HEK293 (cell line): Measurements from ENCODE around the gene CCNYL1.

Source experiments
- CTCF ChIA-PET: fragments of 350-600 bp; formaldehyde crosslinking; extraction: SDS; loops from one replicate; lab custom pipeline; 2021; ENCODE audit warnings: antibody characterized with exemption; lab: Yijun Ruan, JAX
- POLR2A ChIA-PET: fragments of 300-600 bp; formaldehyde crosslinking; extraction: SDS; loops from one replicate; lab custom pipeline; 2020; ENCODE audit warnings: antibody characterized with exemption, inconsistent platforms; lab: Yijun Ruan, JAX
- H3K27ac ChIP-seq: fragments of 200-500 bp; sonication (Bioruptor generic); 2 replicates; pipeline ENCODE4 v1.5.1; 2014; ENCODE audit warnings: low read depth, low read length, control low read depth, inconsistent platforms; ENCODE audit errors: extremely low read depth
- H3K36me3 ChIP-seq, 2 experiments: fragments of 200-500 bp in 1 of 2; sonication (Bioruptor generic) in 1 of 2; 1 replicate in 1 of 2; 2 replicates in 1 of 2; pipeline ENCODE4 v1.5.1; 2014 to 2017; ENCODE audit warnings: inconsistent platforms in 2 of 2, low read length in 2 of 2; ENCODE audit not compliant: control insufficient read depth in 2 of 2, insufficient read depth in 1 of 2
- H3K4me1 ChIP-seq: fragments of 200-500 bp; sonication (Bioruptor generic); 2 replicates; pipeline ENCODE4 v1.5.1; 2014; ENCODE audit warnings: mild to moderate bottlenecking, low read length, inconsistent platforms; ENCODE audit not compliant: control insufficient read depth, insufficient read depth
- H3K4me3 ChIP-seq: 2 replicates; pipeline ENCODE4 v1.5.1; 2011; ENCODE audit warnings: low read depth, mild to moderate bottlenecking, control low read depth, low read length, moderate library complexity
- H3K9me3 ChIP-seq: fragments of 200-500 bp; sonication (Bioruptor generic); 2 replicates; pipeline ENCODE4 v1.5.1; 2014; ENCODE audit warnings: low read depth, low read length, inconsistent platforms; ENCODE audit not compliant: control insufficient read depth, insufficient read depth
- HOXC10 ChIP-seq: sonication (generic); formaldehyde crosslinking; IDR thresholded peaks from 2 replicates; pipeline ENCODE4 v1.8.1; 2023; ENCODE audit warnings: mild to moderate bottlenecking, missing genetic modification reagents
- SALL2 ChIP-seq: fragments of 450-650 bp; formaldehyde crosslinking; IDR thresholded peaks from 2 replicates; pipeline ENCODE4 v1.5.0; 2017; ENCODE audit warnings: missing biosample characterization, mild to moderate bottlenecking, missing genetic modification characterization, borderline replicate concordance
- SCRT2 ChIP-seq: fragments of 450-650 bp; formaldehyde crosslinking; IDR thresholded peaks from 2 replicates; pipeline ENCODE4 v1.5.1; 2016; ENCODE audit warnings: missing biosample characterization, missing genetic modification characterization
- YY1 ChIP-seq: fragments of 450-650 bp; formaldehyde crosslinking; IDR thresholded peaks from 2 replicates; pipeline ENCODE4 v1.5.1; 2018; ENCODE audit warnings: missing biosample characterization, missing genetic modification characterization
- ZEB2 ChIP-seq: fragments of 450-650 bp; formaldehyde crosslinking; IDR thresholded peaks from 2 replicates; pipeline ENCODE4 v1.5.1; 2016; ENCODE audit warnings: missing biosample characterization, missing genetic modification characterization
- ZNF19 ChIP-seq: fragments of 450-650 bp; formaldehyde crosslinking; IDR thresholded peaks from 2 replicates; pipeline ENCODE4; 2016; ENCODE audit warnings: missing biosample characterization, missing genetic modification characterization, low read depth
- ZNF248 ChIP-seq: fragments of 450-650 bp; formaldehyde crosslinking; IDR thresholded peaks from 2 replicates; pipeline ENCODE4 v1.5.1; 2017; ENCODE audit warnings: missing biosample characterization, missing genetic modification characterization
- ZNF292 ChIP-seq: fragments of 450-650 bp; formaldehyde crosslinking; IDR thresholded peaks from 2 replicates; pipeline ENCODE4 v1.5.1; 2016; ENCODE audit warnings: low read depth, missing biosample characterization, missing genetic modification characterization, borderline replicate concordance
- ZNF785 ChIP-seq: fragments of 450-650 bp; formaldehyde crosslinking; IDR thresholded peaks from 2 replicates; pipeline ENCODE4 v1.5.1; 2016; ENCODE audit warnings: missing biosample characterization, missing genetic modification characterization
- TF ChIP-seq, protein P1 (sequence below): fragments of 450-650 bp; formaldehyde crosslinking; IDR thresholded peaks from 2 replicates; pipeline ENCODE4 v1.5.1; 2016; ENCODE audit warnings: missing biosample characterization, missing genetic modification characterization
- TF ChIP-seq, protein P2 (sequence below): fragments of 450-650 bp; IDR thresholded peaks from 2 replicates; pipeline ENCODE4 v1.5.1; 2018; ENCODE audit warnings: missing biosample characterization, missing genetic modification characterization
- TF ChIP-seq, protein P3 (sequence below): fragments of 450-650 bp; formaldehyde crosslinking; IDR thresholded peaks from 2 replicates; pipeline ENCODE4 v1.5.1; 2016; ENCODE audit warnings: missing biosample characterization, missing genetic modification characterization, borderline replicate concordance
- TF ChIP-seq, protein P4 (sequence below): fragments of 450-650 bp; formaldehyde crosslinking; optimal IDR thresholded peaks from 2 replicates; pipeline ENCODE3; 2016; ENCODE audit warnings: missing biosample characterization, mild to moderate bottlenecking, missing genetic modification characterization
- TF ChIP-seq, protein P5 (sequence below): fragments of 450-650 bp; formaldehyde crosslinking; IDR thresholded peaks from 2 replicates; pipeline ENCODE4 v1.5.1; 2016; ENCODE audit warnings: missing biosample characterization, missing genetic modification characterization

CCNYL1 gene

DNA sequence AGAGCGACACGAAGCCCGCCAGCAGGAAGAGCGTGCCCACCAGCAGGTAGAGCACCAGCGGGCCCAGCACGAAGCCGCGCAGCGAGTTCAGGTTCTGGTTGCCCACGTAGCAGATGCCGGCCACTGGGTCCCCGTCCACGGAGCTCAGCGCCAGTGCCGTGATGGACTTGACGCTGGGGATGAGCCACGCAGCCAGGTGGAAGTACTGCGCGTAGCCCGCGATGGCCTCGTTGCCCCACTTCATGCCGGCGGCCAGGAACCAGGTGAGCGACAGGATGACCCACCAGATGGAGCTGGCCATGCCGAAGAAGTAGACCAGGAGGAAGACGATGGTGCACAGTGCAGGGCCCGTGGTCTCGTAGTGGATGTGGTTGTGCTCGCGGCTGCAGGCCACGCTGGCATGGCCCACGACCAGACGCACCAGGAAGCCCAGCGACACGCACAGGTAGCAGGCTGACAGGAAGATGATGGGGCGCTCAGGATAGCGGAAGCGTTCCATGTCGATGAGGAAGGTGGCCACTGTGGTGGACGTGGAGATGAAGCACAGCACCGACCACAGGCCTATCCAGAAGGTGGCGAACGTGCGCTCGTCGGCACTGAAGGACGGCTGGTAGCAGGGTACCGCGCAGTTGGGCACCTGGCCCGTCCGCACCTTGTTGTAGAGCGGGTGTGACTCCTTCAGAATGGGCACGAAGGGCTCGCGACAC is 56.2 kb downstream of the CCNYL1 start:
- Histone ChIP-seq H3K36me3 (peaks cover 0 to 27% of the 10 kb centered on the region in 2 experiments; a peak in 1 of 3 replicates), H3K4me1 (peaks cover 24% of the 10 kb centered on the region), H3K27ac (no peak overlapping the region), H3K9me3 (no peaks in the 10 kb centered on the region), H3K4me3 (no peak overlapping the region)
- ChIA-PET CTCF (no interaction called here), POLR2A (no interaction called here)
- TF ChIP-seq ZNF248 (tag by site-specific recombination): no peak
- TF ChIP-seq, protein P1, sequence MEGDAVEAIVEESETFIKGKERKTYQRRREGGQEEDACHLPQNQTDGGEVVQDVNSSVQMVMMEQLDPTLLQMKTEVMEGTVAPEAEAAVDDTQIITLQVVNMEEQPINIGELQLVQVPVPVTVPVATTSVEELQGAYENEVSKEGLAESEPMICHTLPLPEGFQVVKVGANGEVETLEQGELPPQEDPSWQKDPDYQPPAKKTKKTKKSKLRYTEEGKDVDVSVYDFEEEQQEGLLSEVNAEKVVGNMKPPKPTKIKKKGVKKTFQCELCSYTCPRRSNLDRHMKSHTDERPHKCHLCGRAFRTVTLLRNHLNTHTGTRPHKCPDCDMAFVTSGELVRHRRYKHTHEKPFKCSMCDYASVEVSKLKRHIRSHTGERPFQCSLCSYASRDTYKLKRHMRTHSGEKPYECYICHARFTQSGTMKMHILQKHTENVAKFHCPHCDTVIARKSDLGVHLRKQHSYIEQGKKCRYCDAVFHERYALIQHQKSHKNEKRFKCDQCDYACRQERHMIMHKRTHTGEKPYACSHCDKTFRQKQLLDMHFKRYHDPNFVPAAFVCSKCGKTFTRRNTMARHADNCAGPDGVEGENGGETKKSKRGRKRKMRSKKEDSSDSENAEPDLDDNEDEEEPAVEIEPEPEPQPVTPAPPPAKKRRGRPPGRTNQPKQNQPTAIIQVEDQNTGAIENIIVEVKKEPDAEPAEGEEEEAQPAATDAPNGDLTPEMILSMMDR: 0 out of 2 replicates have a peak, but pooled peaks have one; percentile 4
- TF ChIP-seq, protein P2, sequence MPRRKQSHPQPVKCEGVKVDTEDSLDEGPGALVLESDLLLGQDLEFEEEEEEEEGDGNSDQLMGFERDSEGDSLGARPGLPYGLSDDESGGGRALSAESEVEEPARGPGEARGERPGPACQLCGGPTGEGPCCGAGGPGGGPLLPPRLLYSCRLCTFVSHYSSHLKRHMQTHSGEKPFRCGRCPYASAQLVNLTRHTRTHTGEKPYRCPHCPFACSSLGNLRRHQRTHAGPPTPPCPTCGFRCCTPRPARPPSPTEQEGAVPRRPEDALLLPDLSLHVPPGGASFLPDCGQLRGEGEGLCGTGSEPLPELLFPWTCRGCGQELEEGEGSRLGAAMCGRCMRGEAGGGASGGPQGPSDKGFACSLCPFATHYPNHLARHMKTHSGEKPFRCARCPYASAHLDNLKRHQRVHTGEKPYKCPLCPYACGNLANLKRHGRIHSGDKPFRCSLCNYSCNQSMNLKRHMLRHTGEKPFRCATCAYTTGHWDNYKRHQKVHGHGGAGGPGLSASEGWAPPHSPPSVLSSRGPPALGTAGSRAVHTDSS (tag by site-specific recombination): peak; percentile 47; the same call in 1 of the 2 replicates

DNA sequence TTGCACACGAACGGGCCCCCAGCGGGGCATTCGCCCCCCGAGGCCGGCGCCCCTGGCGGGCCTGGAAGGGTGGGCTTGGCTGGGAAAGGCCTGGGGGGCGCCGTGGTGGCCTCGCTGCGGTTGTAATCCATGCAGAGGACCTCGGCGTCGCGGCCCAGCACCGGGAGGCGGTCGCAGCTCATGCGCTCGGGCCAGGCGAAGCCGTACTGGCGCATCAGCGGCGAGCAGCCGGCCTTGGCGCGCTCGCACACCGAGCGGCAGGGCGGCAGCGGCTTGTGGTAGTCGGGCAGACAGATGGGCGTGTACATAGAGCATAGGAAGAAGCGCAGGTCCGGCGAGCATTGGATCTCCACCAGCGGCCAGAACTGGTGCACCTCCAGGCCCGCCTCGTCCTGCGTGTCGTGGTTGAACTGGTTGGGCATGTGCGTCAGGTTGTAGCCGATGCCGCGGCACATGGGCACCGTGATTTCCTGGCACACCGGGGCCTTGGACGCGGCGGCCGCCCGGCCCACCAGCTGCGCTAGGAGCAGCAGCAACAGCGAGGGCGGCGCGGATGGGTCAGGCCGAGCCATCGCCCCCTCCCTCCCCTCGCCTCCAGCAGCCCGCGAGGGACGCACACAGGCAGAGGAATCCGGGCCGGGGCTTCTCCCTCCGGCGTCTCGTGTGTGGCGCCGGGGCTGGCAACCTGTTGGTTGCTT is 56.9 kb downstream of the CCNYL1 start:
- POLR2A ChIA-PET: interaction anchor here (1.8 kb wide), 1 partner anchor 11 kb away, joined by 6 read pairs; no protein-coding TSS in a partner anchor

DNA sequence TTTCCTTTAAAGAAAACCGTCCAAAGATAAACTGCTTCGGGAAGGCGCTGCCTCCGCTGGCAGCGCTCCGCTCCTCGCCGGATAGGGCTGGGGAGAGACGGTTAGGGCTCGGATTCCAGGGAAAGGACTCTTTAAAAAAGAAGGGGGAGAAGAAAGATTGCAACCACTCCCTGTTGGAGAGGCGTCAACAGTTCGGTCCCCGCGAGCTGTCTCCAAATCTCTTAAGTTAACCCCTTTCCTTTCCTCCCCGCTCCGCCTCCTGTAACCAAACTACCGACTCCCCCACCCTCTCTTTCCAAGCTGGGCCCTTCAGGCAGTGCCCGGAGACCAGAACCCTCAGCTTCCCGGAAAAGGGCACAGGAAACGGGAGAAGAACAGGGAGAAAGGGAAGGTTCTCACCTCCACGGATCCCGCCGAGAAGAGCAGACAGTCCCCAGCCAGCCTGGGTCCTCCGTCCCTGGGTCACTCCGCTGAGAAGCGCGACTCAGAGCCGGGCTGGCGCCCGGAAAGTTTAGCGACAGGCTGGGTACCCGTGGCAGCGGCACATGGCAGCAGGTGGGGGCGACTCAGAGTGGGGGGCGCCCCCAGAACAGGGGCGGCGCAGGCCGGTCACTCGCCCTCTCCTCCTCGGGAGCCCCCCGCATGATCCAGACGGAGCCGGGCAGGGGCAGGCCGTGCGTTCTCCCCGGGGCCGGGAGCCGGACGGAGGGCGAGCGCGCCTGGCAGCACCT is 57.6 kb downstream of the CCNYL1 start:
- ChIA-PET CTCF (interaction anchor here (0.6 to 1.3 kb wide), 5 partner anchors 10 to 272 kb away, joined by 3 to 5 read pairs (median 3); no protein-coding TSS in a partner anchor), POLR2A (interaction anchor here (0.6 to 1.8 kb wide), 10 partner anchors 11 to 267 kb away, joined by 3 to 14 read pairs (median 3); partner anchors contain the start of gene CCNYL1)
- peak overlapping the region; percentile 91 for H3K27ac ChIP-seq
- no peak for TF ChIP-seq HOXC10 (CRISPR knock-in tag)
- TF ChIP-seq, protein P3, sequence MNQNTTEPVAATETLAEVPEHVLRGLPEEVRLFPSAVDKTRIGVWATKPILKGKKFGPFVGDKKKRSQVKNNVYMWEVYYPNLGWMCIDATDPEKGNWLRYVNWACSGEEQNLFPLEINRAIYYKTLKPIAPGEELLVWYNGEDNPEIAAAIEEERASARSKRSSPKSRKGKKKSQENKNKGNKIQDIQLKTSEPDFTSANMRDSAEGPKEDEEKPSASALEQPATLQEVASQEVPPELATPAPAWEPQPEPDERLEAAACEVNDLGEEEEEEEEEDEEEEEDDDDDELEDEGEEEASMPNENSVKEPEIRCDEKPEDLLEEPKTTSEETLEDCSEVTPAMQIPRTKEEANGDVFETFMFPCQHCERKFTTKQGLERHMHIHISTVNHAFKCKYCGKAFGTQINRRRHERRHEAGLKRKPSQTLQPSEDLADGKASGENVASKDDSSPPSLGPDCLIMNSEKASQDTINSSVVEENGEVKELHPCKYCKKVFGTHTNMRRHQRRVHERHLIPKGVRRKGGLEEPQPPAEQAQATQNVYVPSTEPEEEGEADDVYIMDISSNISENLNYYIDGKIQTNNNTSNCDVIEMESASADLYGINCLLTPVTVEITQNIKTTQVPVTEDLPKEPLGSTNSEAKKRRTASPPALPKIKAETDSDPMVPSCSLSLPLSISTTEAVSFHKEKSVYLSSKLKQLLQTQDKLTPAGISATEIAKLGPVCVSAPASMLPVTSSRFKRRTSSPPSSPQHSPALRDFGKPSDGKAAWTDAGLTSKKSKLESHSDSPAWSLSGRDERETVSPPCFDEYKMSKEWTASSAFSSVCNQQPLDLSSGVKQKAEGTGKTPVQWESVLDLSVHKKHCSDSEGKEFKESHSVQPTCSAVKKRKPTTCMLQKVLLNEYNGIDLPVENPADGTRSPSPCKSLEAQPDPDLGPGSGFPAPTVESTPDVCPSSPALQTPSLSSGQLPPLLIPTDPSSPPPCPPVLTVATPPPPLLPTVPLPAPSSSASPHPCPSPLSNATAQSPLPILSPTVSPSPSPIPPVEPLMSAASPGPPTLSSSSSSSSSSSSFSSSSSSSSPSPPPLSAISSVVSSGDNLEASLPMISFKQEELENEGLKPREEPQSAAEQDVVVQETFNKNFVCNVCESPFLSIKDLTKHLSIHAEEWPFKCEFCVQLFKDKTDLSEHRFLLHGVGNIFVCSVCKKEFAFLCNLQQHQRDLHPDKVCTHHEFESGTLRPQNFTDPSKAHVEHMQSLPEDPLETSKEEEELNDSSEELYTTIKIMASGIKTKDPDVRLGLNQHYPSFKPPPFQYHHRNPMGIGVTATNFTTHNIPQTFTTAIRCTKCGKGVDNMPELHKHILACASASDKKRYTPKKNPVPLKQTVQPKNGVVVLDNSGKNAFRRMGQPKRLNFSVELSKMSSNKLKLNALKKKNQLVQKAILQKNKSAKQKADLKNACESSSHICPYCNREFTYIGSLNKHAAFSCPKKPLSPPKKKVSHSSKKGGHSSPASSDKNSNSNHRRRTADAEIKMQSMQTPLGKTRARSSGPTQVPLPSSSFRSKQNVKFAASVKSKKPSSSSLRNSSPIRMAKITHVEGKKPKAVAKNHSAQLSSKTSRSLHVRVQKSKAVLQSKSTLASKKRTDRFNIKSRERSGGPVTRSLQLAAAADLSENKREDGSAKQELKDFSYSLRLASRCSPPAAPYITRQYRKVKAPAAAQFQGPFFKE (tag by site-specific recombination): no peak
- TF ChIP-seq ZNF785 (tag by site-specific recombination): no peak
- TF ChIP-seq, protein P4, sequence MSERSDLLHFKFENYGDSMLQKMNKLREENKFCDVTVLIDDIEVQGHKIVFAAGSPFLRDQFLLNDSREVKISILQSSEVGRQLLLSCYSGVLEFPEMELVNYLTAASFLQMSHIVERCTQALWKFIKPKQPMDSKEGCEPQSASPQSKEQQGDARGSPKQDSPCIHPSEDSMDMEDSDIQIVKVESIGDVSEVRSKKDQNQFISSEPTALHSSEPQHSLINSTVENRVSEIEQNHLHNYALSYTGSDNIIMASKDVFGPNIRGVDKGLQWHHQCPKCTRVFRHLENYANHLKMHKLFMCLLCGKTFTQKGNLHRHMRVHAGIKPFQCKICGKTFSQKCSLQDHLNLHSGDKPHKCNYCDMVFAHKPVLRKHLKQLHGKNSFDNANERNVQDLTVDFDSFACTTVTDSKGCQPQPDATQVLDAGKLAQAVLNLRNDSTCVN (tag by site-specific recombination): peak; percentile 17
- TF ChIP-seq ZNF292 (tag by site-specific recombination): no peak
- TF ChIP-seq, protein P5, sequence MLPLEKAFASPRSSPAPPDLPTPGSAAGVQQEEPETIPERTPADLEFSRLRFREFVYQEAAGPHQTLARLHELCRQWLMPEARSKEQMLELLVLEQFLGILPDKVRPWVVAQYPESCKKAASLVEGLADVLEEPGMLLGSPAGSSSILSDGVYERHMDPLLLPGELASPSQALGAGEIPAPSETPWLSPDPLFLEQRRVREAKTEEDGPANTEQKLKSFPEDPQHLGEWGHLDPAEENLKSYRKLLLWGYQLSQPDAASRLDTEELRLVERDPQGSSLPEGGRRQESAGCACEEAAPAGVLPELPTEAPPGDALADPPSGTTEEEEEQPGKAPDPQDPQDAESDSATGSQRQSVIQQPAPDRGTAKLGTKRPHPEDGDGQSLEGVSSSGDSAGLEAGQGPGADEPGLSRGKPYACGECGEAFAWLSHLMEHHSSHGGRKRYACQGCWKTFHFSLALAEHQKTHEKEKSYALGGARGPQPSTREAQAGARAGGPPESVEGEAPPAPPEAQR: no peak
- TF ChIP-seq SCRT2 (tag by site-specific recombination): peak; percentile 21; the same call in 1 of the 2 replicates
- TF ChIP-seq SALL2 (tag by site-specific recombination): no peak
- TF ChIP-seq ZNF19 (tag by site-specific recombination): no peak
- TF ChIP-seq ZEB2 (tag by site-specific recombination): 0 out of 2 replicates have a peak, but pooled peaks have one; percentile 38

More for the DNA sequence above, 56.9 kb downstream of the CCNYL1 start:
- CTCF ChIA-PET: interaction anchor here (0.7 to 1.3 kb wide), 3 partner anchors 10 to 272 kb away, joined by 3 to 5 read pairs (median 3); no protein-coding TSS in a partner anchor
- H3K4me3 ChIP-seq: peak overlapping the region; percentile 86
- H3K4me1 ChIP-seq: peaks cover 24% of the 10 kb centered on the region
- H3K27ac ChIP-seq: peak overlapping the region; percentile 91
- TF ChIP-seq SCRT2 (tag by site-specific recombination) (peak; percentile 57), YY1 (tag by site-specific recombination) (no peak)
- H3K9me3 ChIP-seq: no peaks in the 10 kb centered on the region
- peaks cover 0 to 25% of the 10 kb centered on the region in 2 experiments; a peak in 1 of 3 replicates for H3K36me3 ChIP-seq

More for the DNA sequence above, 57.6 kb downstream of the CCNYL1 start:
- Histone ChIP-seq H3K36me3 (peaks cover 0 to 21% of the 10 kb centered on the region in 2 experiments; a peak in 1 of 3 replicates), H3K4me1 (peaks cover 23% of the 10 kb centered on the region), H3K9me3 (no peaks in the 10 kb centered on the region), H3K4me3 (peak overlapping the region; percentile 86)
